HCT116 (cell line): Measurements from ENCODE around the gene LAMTOR4. TPM values are rescaled to one million over a fixed set of nuclear protein-coding genes. Genes with fewer than 3 reads are reported as not detected.

Experiments
- ATAC-seq: fragments of 200-7000 bp; cut with Tn5 transposase; 2 replicates; pipeline ENCODE4 v1.9.1; 2020; ENCODE audit warnings: mild to moderate bottlenecking, moderate library complexity
- BruUV-seq: library from RNA; stranded (reverse); fragments of 400-500 nt; replicated peaks from 2 replicates; lab custom pipeline; 2021; lab: Mats Ljungman, UMichigan
- CTCF ChIA-PET: fragments of 300-600 bp; sonication (Branson Sonifier 250); formaldehyde crosslinking; loops from one replicate; lab custom pipeline; 2021; ENCODE audit warnings: antibody characterized with exemption; lab: Charles Lee
- POLR2A ChIA-PET: fragments of 300-600, 350-600 bp; sonication (Branson Sonifier 250); formaldehyde crosslinking; loops from one replicate; lab custom pipeline; 2021; ENCODE audit warnings: antibody characterized with exemption; lab: Charles Lee
- RAD21 ChIA-PET, 2 experiments: fragments of 300-600 bp; sonication (Branson Sonifier 250); formaldehyde crosslinking; loops; one replicate each; lab custom pipeline; 2023; ENCODE audit warnings: low total read pairs in 2 of 2; ENCODE audit not compliant: uncharacterized antibody in 2 of 2, unreplicated experiment in 2 of 2, low non-redundant PET in 1 of 2; lab: Charles Lee
- DNase-seq: peaks from one replicate; pipeline ENCODE4 v3.0.0-alpha.2; 2010; ENCODE audit warnings: low read depth, low spot score
- H2AFZ ChIP-seq: fragments of 200-600 bp; shearing (Covaris generic), sonication (generic); 2 replicates; pipeline ENCODE4 v1.6.1; 2017; ENCODE audit warnings: low read depth, mixed run types, mixed read lengths, antibody characterized with exemption, low read length; ENCODE audit not compliant: poor library complexity, severe bottlenecking
- H3K27ac ChIP-seq: 2 replicates; pipeline ENCODE4 v1.5.1; 2012; ENCODE audit warnings: low read depth, low read length
- H3K27me3 ChIP-seq: fragments of 200-600 bp; sonication (generic); 2 replicates; pipeline ENCODE4 v1.6.1; 2016; ENCODE audit warnings: mixed run types, low read length, mixed read lengths; ENCODE audit not compliant: insufficient read depth
- H3K36me3 ChIP-seq, 2 experiments: fragments of 200-500 bp in 1 of 2; fragments of 200-600 bp in 1 of 2; sonication (Bioruptor generic) in 1 of 2; sonication (generic) in 1 of 2; 2 replicates each; pipeline versions ENCODE4 v1.5.1 to v1.6.1; 2014 to 2016; ENCODE audit warnings: low read length in 2 of 2, inconsistent platforms in 1 of 2, mixed read lengths in 1 of 2, mixed run types in 1 of 2; ENCODE audit not compliant: insufficient read depth in 2 of 2, control insufficient read depth in 1 of 2
- H3K4me1 ChIP-seq, 2 experiments: fragments of 200-600 bp in 1 of 2; sonication (generic) in 1 of 2; 2 replicates each; pipeline versions ENCODE4 v1.5.1 to v1.6.1; 2012 to 2017; ENCODE audit warnings: low read length in 2 of 2, inconsistent platforms in 1 of 2, mild to moderate bottlenecking in 1 of 2, mixed read lengths in 1 of 2, mixed run types in 1 of 2, moderate library complexity in 1 of 2; ENCODE audit not compliant: insufficient read depth in 2 of 2, control insufficient read depth in 1 of 2
- H3K4me2 ChIP-seq: fragments of 200-600 bp; sonication (generic); 2 replicates; pipeline ENCODE4 v1.6.1; 2017; ENCODE audit warnings: mixed run types, low read length, mixed read lengths
- H3K4me3 ChIP-seq, 2 experiments: fragments of 200-600 bp in 1 of 2; sonication (generic) in 1 of 2; replicated peaks in 1 of 2; 2 replicates each; pipeline ENCODE4 v1.5.1; 2011 to 2016; ENCODE audit warnings: low read length in 2 of 2, control low read depth in 1 of 2, low read depth in 1 of 2, mild to moderate bottlenecking in 1 of 2, mixed read lengths in 1 of 2, mixed run types in 1 of 2
- H3K79me2 ChIP-seq: fragments of 200-600 bp; sonication (generic); 2 replicates; pipeline ENCODE4 v1.6.1; 2017; ENCODE audit warnings: mild to moderate bottlenecking, mixed run types, low read length, moderate library complexity, mixed read lengths; ENCODE audit not compliant: insufficient read depth
- H3K9ac ChIP-seq: fragments of 200-600 bp; sonication (generic); 2 replicates; pipeline ENCODE4 v1.6.1; 2016; ENCODE audit warnings: low read length, mixed read lengths
- H3K9me2 ChIP-seq: fragments of 200-600 bp; sonication (generic), shearing (Covaris generic); 2 replicates; pipeline ENCODE4 v1.6.1; 2017; ENCODE audit warnings: mixed run types, mild to moderate bottlenecking, moderate library complexity; ENCODE audit not compliant: insufficient read depth
- H3K9me3 ChIP-seq, 2 experiments: fragments of 200-500 bp in 1 of 2; fragments of 200-600 bp in 1 of 2; sonication (Bioruptor generic) in 1 of 2; sonication (generic) in 1 of 2; 2 replicates each; pipeline ENCODE4 v1.6.1; 2014 to 2017; ENCODE audit warnings: low read length in 2 of 2, mixed read lengths in 2 of 2, inconsistent platforms in 1 of 2, low read depth in 1 of 2, mild to moderate bottlenecking in 1 of 2, mixed run types in 1 of 2, moderate library complexity in 1 of 2; ENCODE audit not compliant: control insufficient read depth in 1 of 2, insufficient read depth in 1 of 2
- H4K20me1 ChIP-seq: fragments of 200-600 bp; sonication (generic), shearing (Covaris generic); 2 replicates; pipeline ENCODE4 v1.6.1; 2017; ENCODE audit warnings: mixed run types, mild to moderate bottlenecking, moderate library complexity; ENCODE audit not compliant: insufficient read depth
- ELF1 ChIP-seq: IDR thresholded peaks from 2 replicates; pipeline ENCODE4 v1.6.1; 2012; ENCODE audit warnings: low read depth, borderline replicate concordance
- POLR2AphosphoS5 ChIP-seq: IDR thresholded peaks from 2 replicates; pipeline ENCODE4 v1.6.1; 2011; ENCODE audit warnings: mild to moderate bottlenecking, low read depth, low read length, moderate library complexity
- SRF ChIP-seq: IDR thresholded peaks from 2 replicates; pipeline ENCODE4 v1.6.1; 2012; ENCODE audit warnings: low read depth
- TCF7L2 ChIP-seq: IDR thresholded peaks from 2 replicates; pipeline ENCODE4 v1.7.0; 2011; ENCODE audit warnings: borderline replicate concordance, inconsistent platforms; ENCODE audit not compliant: insufficient read depth, insufficient read length; ENCODE audit errors: extremely low read depth
- intact Hi-C: fragments of 100-400 bp; cut with micrococcal nuclease; formaldehyde crosslinking; loops from 2 replicates; pipeline ENCODE4 v1.10.0; 2022
- total RNA-seq: library from RNA; stranded (reverse); gene quantifications from one replicate; pipeline ENCODE4 v1.2.1, GENCODE V29; 2021; ENCODE audit not compliant: unreplicated experiment

LAMTOR4 gene
- total RNA-seq, 1 experiment from 2014 or later: 152 TPM

GRCh38 chr7:100122568-100122967 lies 26.1 kb upstream of the LAMTOR4 start (continued):
- TF ChIP-seq TCF7L2 (no peak), SRF (no peak)

DNA sequence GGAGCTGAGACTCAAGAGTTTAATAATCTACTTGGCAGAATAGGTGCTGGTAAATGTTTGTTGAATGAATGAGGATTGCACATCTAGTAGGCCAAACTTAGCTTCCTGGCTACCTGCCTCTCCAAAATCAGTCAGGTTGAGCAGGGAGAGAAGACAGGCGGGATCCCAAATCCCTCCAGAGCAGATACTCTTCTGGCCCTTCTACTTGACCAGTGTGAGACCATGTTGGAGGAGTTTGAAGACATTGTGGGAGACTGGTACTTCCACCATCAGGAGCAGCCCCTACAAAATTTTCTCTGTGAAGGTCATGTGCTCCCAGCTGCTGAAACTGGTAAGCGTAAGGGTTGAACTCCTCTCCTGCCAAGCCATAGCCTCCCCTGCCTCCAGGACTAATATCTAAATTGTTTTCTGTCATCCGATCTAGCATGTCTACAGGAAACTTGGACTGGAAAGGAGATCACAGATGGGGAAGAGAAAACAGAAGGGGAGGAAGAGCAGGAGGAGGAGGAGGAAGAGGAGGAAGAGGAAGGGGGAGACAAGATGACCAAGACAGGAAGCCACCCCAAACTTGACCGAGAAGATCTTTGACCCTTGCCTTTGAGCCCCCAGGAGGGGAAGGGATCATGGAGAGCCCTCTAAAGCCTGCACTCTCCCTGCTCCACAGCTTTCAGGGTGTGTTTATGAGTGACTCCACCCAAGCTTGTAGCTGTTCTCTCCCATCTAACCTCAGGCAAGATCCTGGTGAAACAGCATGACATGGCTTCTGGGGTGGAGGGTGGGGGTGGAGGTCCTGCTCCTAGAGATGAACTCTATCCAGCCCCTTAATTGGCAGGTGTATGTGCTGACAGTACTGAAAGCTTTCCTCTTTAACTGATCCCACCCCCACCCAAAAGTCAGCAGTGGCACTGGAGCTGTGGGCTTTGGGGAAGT lies 24.2 kb upstream of the LAMTOR4 start:
- POLR2A ChIA-PET: interaction anchor here (0.6 to 3.0 kb wide), 2 partner anchors 23 to 112 kb away, joined by 3 to 16 read pairs; partner anchors contain the start of genes AP4M1 and MCM7

More for the DNA sequence above, 24.2 kb upstream of the LAMTOR4 start:
- DNase-seq (no peak), ATAC-seq (no peak)
- H3K4me2 ChIP-seq: peak overlapping the region; percentile 84
- peak overlapping the region; percentile 98; the same call in 1 of the 2 replicates for H3K9ac ChIP-seq
- BruUV-seq: no TSS peak
- no peak for TF ChIP-seq ELF1
- TF ChIP-seq POLR2AphosphoS5: peak; percentile 24; the same call in 1 of the 2 replicates
- H3K4me1 ChIP-seq: peaks cover 33 to 52% of the 10 kb centered on the region in 2 experiments
- H3K9me2 ChIP-seq: no peaks in the 10 kb centered on the region
- H3K27me3 ChIP-seq: no peaks in the 10 kb centered on the region
- peak overlapping the region in 1 of 2 experiments; percentile 87; a peak in 2 of 4 replicates for H3K4me3 ChIP-seq
- ChIA-PET CTCF (no interaction called here), RAD21 (interaction anchor here in 1 of 2 experiments (0.7 kb wide), 1 partner anchor 279 kb away, joined by 6 read pairs; no protein-coding TSS in a partner anchor)
- H3K36me3 ChIP-seq: no peaks in the 10 kb centered on the region
- H2AFZ ChIP-seq: no peak overlapping the region
- peak overlapping the region; percentile 98 for H3K27ac ChIP-seq
- intact Hi-C loops: no loop called here
- H4K20me1 ChIP-seq: no peaks in the 10 kb centered on the region
- H3K79me2 ChIP-seq: peaks cover 9% of the 10 kb centered on the region; the same call in 1 of the 2 replicates
- H3K9me3 ChIP-seq: no peaks in the 10 kb centered on the region
